GM21825 (cell line): Measurements from ENCODE around the gene HK2.
A peak's percentile ranks its signal among the peaks of the same experiment; 100 is the strongest.
"Not testable (repeated sequence)": the region's sequence is repeated elsewhere in the genome, so short reads cannot be mapped to it uniquely, and the experiment has no call there.

Experiments used
- ATAC-seq: cut with Tn5 transposase; IDR thresholded peaks from one replicate; pipeline ENCODE4 v1.9.1; 2021; ENCODE audit warnings: mild to moderate bottlenecking, moderate library complexity; ENCODE audit not compliant: unreplicated experiment

HK2 gene

DNA sequence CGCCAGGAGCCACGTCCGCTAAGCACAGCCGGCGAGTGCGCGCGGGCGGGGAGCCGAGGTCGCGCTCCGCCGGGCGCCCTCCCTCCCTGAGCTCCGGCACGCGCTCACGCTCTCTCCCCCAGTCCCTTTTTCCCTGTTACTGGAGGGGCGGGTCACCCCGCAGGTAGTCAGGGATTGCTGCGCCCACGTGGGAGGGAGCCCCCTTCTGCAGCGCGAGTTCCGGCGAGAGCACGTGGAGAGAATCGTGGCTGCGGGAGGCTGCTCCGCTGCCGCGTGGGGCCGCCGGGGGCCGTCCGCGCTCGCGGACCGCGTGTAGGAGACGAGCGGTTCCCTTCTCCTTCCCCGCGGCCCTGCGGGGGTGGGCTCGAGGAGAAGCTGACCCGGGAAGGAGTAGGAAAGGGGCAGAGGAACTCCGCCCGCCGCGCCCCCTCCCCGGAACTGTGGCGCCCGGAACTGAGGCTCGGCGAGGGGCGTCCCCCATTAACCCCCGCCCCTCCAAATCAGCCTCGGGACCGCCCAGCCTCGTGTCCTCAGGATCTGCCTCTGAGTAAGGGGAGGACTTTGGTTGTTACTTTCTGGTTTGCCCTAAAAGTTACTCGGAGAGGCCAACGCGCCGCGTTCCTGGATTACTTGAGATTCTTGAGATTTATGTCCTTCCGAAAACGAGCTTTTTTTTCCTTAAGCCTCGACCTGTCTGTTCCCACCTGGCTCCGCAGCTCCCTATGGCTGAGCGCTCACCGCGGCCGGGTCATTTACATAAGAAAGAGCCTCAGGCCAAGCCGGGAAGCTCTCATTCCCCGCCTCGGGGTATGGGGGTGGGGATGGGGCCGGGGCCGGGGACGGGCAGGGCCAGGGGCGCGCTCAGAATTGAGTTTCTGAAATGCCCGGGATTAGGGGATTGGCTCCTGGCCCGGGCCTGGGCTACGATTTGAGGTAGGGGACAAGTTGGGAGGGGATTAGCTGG, 1.1 kb downstream of the HK2 start:
- ATAC-seq, result peak; percentile 48

GRCh38 chr2:74835831-74836674, 2.1 kb downstream of the HK2 start:
- no peak for ATAC-seq

- ATAC-seq, result no peak
Measured at GRCh38 chr2:74836675-74837401, 2.9 kb downstream of the HK2 start.

DNA sequence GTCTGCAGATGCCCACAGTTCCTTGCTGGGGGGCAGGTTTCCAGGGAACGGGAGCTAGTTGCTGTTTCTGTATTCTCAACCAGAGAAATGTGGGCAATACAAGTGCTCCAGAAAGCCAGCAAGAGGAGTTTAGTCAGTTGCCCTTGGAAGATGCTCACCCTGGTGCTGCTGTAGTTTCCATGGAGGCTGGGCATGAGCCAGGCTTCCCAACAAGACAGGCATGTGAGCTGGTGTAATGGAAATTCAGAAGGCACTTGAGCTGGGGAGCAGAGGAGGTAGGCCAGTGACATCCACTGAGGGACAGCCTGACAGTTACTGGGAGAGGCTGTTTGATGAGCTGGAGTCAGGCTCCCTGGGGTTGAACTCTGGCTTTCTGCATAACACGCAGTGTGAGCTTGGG, 7.7 kb downstream of the HK2 start:
- no peak for ATAC-seq

DNA sequence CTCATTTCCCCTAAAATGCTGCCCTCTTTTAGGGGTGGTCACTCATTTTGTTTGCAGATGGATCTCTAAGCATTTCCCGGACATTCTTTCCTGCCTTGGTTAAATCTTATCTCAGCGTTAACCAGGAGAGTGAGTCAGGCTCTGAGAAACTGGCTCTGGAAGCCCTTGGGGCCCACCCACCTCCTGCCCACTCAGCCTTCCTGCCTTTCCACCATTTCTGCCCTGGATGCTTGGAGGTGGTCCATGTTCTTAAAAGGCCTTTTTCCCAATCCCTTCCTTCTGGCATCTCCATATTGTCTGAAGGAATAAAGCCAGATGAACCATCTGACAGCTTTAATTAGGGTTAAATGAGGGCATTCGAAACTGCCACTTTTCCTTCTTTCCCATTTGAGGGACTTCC, 9.5 kb downstream of the HK2 start:
- ATAC-seq, result no peak

DNA sequence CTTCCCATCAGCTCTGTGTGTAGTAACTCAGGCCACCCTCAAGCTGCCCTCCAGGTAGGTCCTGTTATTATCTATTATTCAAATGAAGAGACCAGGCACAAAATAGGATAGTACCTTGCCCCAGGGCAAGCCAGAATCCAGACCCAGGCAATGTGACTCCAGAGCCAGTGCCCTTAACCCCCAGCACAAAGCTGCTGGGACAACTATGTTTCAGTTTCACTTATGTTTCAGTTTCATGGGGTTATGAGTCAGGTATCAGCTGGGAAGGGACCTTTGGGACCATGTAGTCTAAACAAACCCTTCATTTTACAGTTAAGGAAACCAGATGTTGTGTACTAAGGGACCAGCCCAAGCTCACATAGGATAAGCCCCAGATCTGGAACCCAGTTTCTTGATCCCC, 10.0 kb downstream of the HK2 start:
- ATAC-seq, result peak; percentile 83

DNA sequence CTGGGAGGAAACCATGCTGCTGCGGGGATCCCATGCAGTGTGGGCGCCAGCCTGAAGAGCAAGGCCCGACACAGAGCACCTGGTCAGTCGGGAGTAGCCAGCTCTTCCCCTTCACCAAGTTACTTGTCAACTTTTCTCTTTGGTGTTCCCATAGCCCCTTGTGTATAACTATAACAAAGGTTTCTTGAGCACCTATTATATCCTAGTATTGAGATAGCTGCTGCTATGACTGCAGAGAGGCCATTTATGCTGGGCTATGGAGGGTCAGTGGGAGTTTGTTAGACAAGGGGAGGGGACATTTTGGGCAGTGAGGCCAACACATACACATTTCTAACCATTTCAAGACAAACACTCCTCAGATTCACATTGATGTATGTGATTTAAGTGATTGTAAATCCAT, 10.8 kb downstream of the HK2 start:
- ATAC-seq, result no peak

- ATAC-seq, result no peak
Measured at GRCh38 chr2:74845217-74845751, 11.4 kb downstream of the HK2 start.

DNA sequence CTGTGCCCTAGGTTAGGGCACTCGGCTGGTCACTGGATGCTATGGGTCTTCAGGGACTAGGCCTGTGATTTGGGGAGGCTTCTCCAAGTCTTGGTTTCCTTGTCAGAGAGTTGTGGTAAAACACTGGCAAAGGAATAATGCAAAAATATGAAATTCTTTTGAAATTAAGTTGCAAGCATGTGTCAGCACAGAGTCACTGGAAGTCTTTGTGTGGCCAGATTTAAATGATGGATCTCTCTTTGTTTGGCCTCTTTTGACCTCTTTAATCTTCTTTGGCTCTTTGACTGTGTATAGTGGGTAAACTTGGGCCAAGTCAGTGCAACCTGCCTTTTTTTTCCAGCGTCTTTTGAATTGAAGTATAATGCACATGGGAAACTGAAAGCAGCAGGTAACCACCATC, 12.1 kb downstream of the HK2 start:
- ATAC-seq, result no peak

- no peak for ATAC-seq
Measured at GRCh38 chr2:74846481-74846880, 12.6 kb downstream of the HK2 start.

- ATAC-seq, result no peak
Measured at GRCh38 chr2:74847070-74847858, 13.3 kb downstream of the HK2 start.

- ATAC-seq, result peak; percentile 72
Measured at GRCh38 chr2:74849228-74849892, 15.4 kb downstream of the HK2 start.

GRCh38 chr2:74850496-74851190, 16.7 kb downstream of the HK2 start:
- no peak for ATAC-seq

GRCh38 chr2:74851191-74851566, 17.3 kb downstream of the HK2 start:
- no peak for ATAC-seq

DNA sequence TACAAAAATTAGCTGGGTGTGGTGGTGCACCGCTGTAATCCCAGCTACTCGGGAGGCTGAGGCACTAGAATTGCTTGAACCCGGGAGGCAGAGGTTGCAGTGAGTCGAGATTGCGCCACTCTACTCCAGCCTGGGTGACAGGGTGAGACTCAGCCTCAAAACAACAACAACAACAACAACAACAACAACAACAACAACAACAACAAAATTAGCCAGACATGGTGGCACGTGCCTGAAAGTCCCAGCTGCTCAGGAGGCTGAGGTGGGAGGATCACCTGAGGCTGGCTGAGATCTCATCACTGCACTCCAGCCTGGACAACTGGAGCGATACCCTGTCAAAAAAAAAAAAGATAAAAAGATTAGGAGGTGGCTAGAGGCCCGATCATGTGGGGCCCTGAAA, 19.4 kb downstream of the HK2 start:
- ATAC-seq, result not testable (repeated sequence)

- no peak for ATAC-seq
Measured at GRCh38 chr2:74854401-74854800, 20.5 kb downstream of the HK2 start.

GRCh38 chr2:74855114-74855707, 21.3 kb downstream of the HK2 start:
- not testable (repeated sequence) for ATAC-seq

DNA sequence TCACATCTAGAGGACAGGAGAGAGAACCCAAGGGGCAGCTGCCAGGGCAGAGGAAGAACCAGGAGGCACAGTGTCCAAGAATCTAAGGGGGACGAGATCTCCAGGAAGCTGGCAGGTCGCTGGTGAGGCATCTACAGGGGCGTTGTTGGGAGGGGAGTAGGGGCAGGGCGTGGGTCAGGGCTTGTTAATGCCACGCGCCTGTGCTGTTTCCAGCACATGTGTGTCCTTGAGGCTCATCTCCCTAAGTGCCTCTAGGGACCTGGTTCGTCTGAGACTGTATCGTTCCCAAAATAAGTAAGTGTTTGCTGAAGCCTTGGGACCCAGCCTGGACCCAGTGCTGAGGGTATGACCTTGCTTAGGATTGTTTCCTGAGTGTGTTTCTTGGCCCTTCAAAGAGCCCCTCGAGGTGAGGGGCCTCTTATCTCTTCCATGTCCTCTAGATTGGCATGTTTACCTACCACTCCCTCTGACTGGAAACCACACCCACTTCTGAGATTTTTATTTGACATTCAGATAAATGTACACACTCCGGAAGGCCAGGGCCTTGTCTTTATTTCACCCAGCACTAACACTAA, 22.2 kb downstream of the HK2 start:
- ATAC-seq, result no peak
